Skin epidermis (tissue), 12 donors: ENCODE results near the gene PGM5.

Experiments used
- H3K27ac ChIP-seq, 21 experiments: fragments of 200-600 bp; sonication (generic) in 11 of 21; one replicate each; pipeline ENCODE4 v1.5.0; 2020; ENCODE audit warnings: mild to moderate bottlenecking in 3 of 21, inconsistent platforms in 2 of 21, moderate library complexity in 2 of 21
- H3K4me3 ChIP-seq, 7 experiments: fragments of 200-600 bp; sonication (generic) in 2 of 7; one replicate each; pipeline ENCODE4 v1.5.0; 2020; ENCODE audit warnings: inconsistent platforms in 2 of 7, mild to moderate bottlenecking in 2 of 7, moderate library complexity in 1 of 7

Gene PGM5

GRCh38 chr9:68428481-68428880, 72.1 kb downstream of the PGM5 start:
- Histone ChIP-seq H3K27ac (no peak overlapping the region), H3K4me3 (no peak overlapping the region)

GRCh38 chr9:68429631-68430030, 73.2 kb downstream of the PGM5 start:
- Histone ChIP-seq H3K27ac (no peak overlapping the region), H3K4me3 (no peak overlapping the region)

GRCh38 chr9:68431307-68431706, 74.9 kb downstream of the PGM5 start:
- Histone ChIP-seq H3K4me3 (no peak overlapping the region), H3K27ac (no peak overlapping the region)

- no peak overlapping the region for H3K4me3 ChIP-seq
- no peak overlapping the region for H3K27ac ChIP-seq
These were observed 77.2 kb downstream of the PGM5 start for GRCh38 chr9:68433531-68434110.

GRCh38 chr9:68437785-68438184, 81.4 kb downstream of the PGM5 start:
- H3K27ac ChIP-seq: no peak overlapping the region
- H3K4me3 ChIP-seq: no peak overlapping the region

GRCh38 chr9:68443624-68444023, 87.2 kb downstream of the PGM5 start:
- Histone ChIP-seq H3K27ac (no peak overlapping the region), H3K4me3 (no peak overlapping the region)

- H3K4me3 ChIP-seq: no peak overlapping the region
- H3K27ac ChIP-seq: no peak overlapping the region
These were observed 90.4 kb downstream of the PGM5 start for GRCh38 chr9:68446836-68447235.

GRCh38 chr9:68447611-68448010, 91.2 kb downstream of the PGM5 start:
- no peak overlapping the region for H3K4me3 ChIP-seq
- H3K27ac ChIP-seq: no peak overlapping the region

- Histone ChIP-seq H3K27ac (no peak overlapping the region), H3K4me3 (no peak overlapping the region)
These were observed 98.3 kb downstream of the PGM5 start for GRCh38 chr9:68454579-68455334.

GRCh38 chr9:68455451-68455850, 99.0 kb downstream of the PGM5 start:
- no peak overlapping the region for H3K4me3 ChIP-seq
- H3K27ac ChIP-seq: no peak overlapping the region

- Histone ChIP-seq H3K4me3 (no peak overlapping the region), H3K27ac (no peak overlapping the region)
These were observed 101.4 kb downstream of the PGM5 start for GRCh38 chr9:68457803-68458202.

- Histone ChIP-seq H3K4me3 (no peak overlapping the region), H3K27ac (no peak overlapping the region)
These were observed 102.5 kb downstream of the PGM5 start for GRCh38 chr9:68458918-68459317.

GRCh38 chr9:68462105-68462775, 105.8 kb downstream of the PGM5 start:
- Histone ChIP-seq H3K4me3 (no peak overlapping the region), H3K27ac (no peak overlapping the region)

GRCh38 chr9:68470067-68470466, 113.7 kb downstream of the PGM5 start:
- Histone ChIP-seq H3K27ac (no peak overlapping the region), H3K4me3 (no peak overlapping the region)

- H3K4me3 ChIP-seq: no peak overlapping the region
- no peak overlapping the region for H3K27ac ChIP-seq
These were observed 114.2 kb downstream of the PGM5 start for GRCh38 chr9:68470634-68471033.

GRCh38 chr9:68472119-68472518, 115.7 kb downstream of the PGM5 start:
- H3K4me3 ChIP-seq: no peak overlapping the region
- H3K27ac ChIP-seq: no peak overlapping the region

GRCh38 chr9:68473790-68474189, 117.4 kb downstream of the PGM5 start:
- Histone ChIP-seq H3K27ac (no peak overlapping the region), H3K4me3 (no peak overlapping the region)

GRCh38 chr9:68476422-68476821, 120.0 kb downstream of the PGM5 start:
- H3K4me3 ChIP-seq: no peak overlapping the region
- H3K27ac ChIP-seq: no peak overlapping the region

GRCh38 chr9:68476847-68477246, 120.4 kb downstream of the PGM5 start:
- no peak overlapping the region for H3K27ac ChIP-seq
- H3K4me3 ChIP-seq: no peak overlapping the region

GRCh38 chr9:68480807-68481206, 124.4 kb downstream of the PGM5 start:
- Histone ChIP-seq H3K4me3 (no peak overlapping the region), H3K27ac (no peak overlapping the region)

- no peak overlapping the region for H3K4me3 ChIP-seq
- no peak overlapping the region for H3K27ac ChIP-seq
These were observed 126.1 kb downstream of the PGM5 start for GRCh38 chr9:68482548-68482947.
